K562 (cell line): Measurements from ENCODE around the gene SCAMP5. TPM values are rescaled to one million over a fixed set of nuclear protein-coding genes. Genes with fewer than 3 reads are reported as not detected.

Experiments used
- C11orf30 ChIP-seq: fragments of 450-650 bp; IDR thresholded peaks from 2 replicates; pipeline ENCODE4 v1.6.1; 2016; ENCODE audit warnings: low read depth, mild to moderate bottlenecking
- CBX1 ChIP-seq: sonication (generic); IDR thresholded peaks from 2 replicates; pipeline ENCODE4 v1.6.1; 2016; ENCODE audit warnings: antibody characterized with exemption, low read depth, mild to moderate bottlenecking
- DEAF1 ChIP-seq: fragments of 450-650 bp; formaldehyde crosslinking; IDR thresholded peaks from 2 replicates; pipeline ENCODE4 v1.4.0; 2020; ENCODE audit warnings: mild to moderate bottlenecking, moderate library complexity
- EGR1 ChIP-seq: fragments of 450-650 bp; conservative IDR thresholded peaks from 2 replicates; pipeline ENCODE4 v1.6.1; 2017; ENCODE audit warnings: mild to moderate bottlenecking
- HMBOX1 ChIP-seq: sonication (generic); IDR thresholded peaks from 2 replicates; pipeline ENCODE4 v1.6.1; 2016
- L3MBTL2 ChIP-seq: fragments of 450-650 bp; IDR thresholded peaks from 2 replicates; pipeline ENCODE4 v1.6.1; 2016; ENCODE audit warnings: mild to moderate bottlenecking, moderate library complexity
- MTA3 ChIP-seq: fragments of 450-650 bp; formaldehyde crosslinking; IDR thresholded peaks from 2 replicates; pipeline ENCODE4 v1.6.1; 2017; ENCODE audit warnings: mild to moderate bottlenecking, borderline replicate concordance
- NCOA2 ChIP-seq, 2 experiments: fragments of 450-650 bp; IDR thresholded peaks; 2 replicates each; pipeline ENCODE4 v1.6.1; 2018; ENCODE audit warnings: mild to moderate bottlenecking in 2 of 2, moderate library complexity in 1 of 2; ENCODE audit not compliant: partially characterized antibody in 2 of 2
- NFXL1 ChIP-seq: fragments of 450-650 bp; formaldehyde crosslinking; IDR thresholded peaks from 2 replicates; pipeline ENCODE4 v1.4.0; 2021; ENCODE audit warnings: mild to moderate bottlenecking
- OTX1 ChIP-seq: fragments of 450-650 bp; formaldehyde crosslinking; IDR thresholded peaks from 2 replicates; pipeline ENCODE4 v1.4.0; 2022; ENCODE audit warnings: mild to moderate bottlenecking
- RB1 ChIP-seq: fragments of 450-650 bp; IDR thresholded peaks from 2 replicates; pipeline ENCODE4 v1.6.1; 2017; ENCODE audit warnings: low read depth, mild to moderate bottlenecking
- SPI1 ChIP-seq: IDR thresholded peaks from 2 replicates; pipeline ENCODE4 v1.6.1; 2011; ENCODE audit warnings: low read depth, low read length, control low read depth, borderline replicate concordance
- ZBTB11 ChIP-seq, 3 experiments: fragments of 200-800 bp in 1 of 3; fragments of 250-450 bp in 1 of 3; fragments of 450-650 bp in 1 of 3; sonication (Bioruptor Pico) in 1 of 3; sonication (Bioruptor generic) in 1 of 3; formaldehyde crosslinking in 1 of 3; IDR thresholded peaks; 2 replicates each; pipeline versions ENCODE4 v1.6.1 to v1.8.0; 2016 to 2022; ENCODE audit warnings: mild to moderate bottlenecking in 2 of 3, missing genetic modification characterization in 2 of 3, missing compliant biosample characterization in 1 of 3, moderate library complexity in 1 of 3
- ZNF384 ChIP-seq: IDR thresholded peaks from 2 replicates; pipeline ENCODE4 v1.6.1; 2012; ENCODE audit warnings: low read depth, low read length, improper control_type of control experiment
- ZZZ3 ChIP-seq: fragments of 450-650 bp; IDR thresholded peaks from 2 replicates; pipeline ENCODE4 v1.6.1; 2016; ENCODE audit warnings: antibody characterized with exemption, mild to moderate bottlenecking, moderate library complexity
- polyA plus RNA-seq, 8 experiments: library from polyadenylated mRNA; depleted of rRNA in 4 of 8; stranded (reverse) in 5 of 8; unstranded in 3 of 8; fragments of >200 nt; fragmentation: Nextera tagmentation in 2 of 8; fragmentation: Illumina TruSeq in 1 of 8; extraction: Ambion mirVana in 2 of 8; extraction: Trizol in 1 of 8; gene quantifications; 2 replicates each; pipeline versions ENCODE4 v1.2.1 to v1.2.3, GENCODE V29; 2011 to 2014; ENCODE audit warnings: inconsistent platforms in 1 of 8, missing spikeins in 1 of 8
- total RNA-seq, 7 experiments: library from RNA; depleted of rRNA in 6 of 7; stranded (reverse); fragments of >200 nt in 6 of 7; fragmentation: Illumina TruSeq in 2 of 7; extraction: Trizol in 2 of 7; gene quantifications; 2 replicates each; pipeline versions ENCODE4 v1.2.1 to v1.2.3, GENCODE V29; 2011 to 2021; ENCODE audit warnings: low replicate concordance in 1 of 7
- TF ChIP-seq, protein P1 (sequence below): fragments of 150-350 bp; conservative IDR thresholded peaks from 2 replicates; pipeline ENCODE4 v1.6.1; 2014; ENCODE audit warnings: low read length
- TF ChIP-seq, protein P2 (sequence below): IDR thresholded peaks from 2 replicates; pipeline ENCODE4 v1.6.1; 2014; ENCODE audit warnings: antibody characterized with exemption

Gene SCAMP5
- total and polyA plus RNA-seq, 9 of the 15 experiments (the other 6 are each of a cell fraction or from before 2014, with no cell fraction given): 0.09 to 0.29 (median 0.19) TPM; not detected in 5

- TF ChIP-seq RB1 (peak; percentile 70; the same call in 1 of the 2 replicates), ZNF384 (no peak), NCOA2 (IDR thresholded peaks at IDR 0.05; ENCODE audit: partially characterized antibody in 2 of 2) (no peak), L3MBTL2 (peak; percentile 100), ZBTB11 (CRISPR knock-in tag; IDR thresholded peaks at IDR 0.05) (no peak), DEAF1 (CRISPR knock-in tag) (no peak), ZZZ3 (no peak), CBX1 (peak; percentile 83), C11orf30 (no peak), SPI1 (no peak), EGR1 (no peak), OTX1 (no peak), HMBOX1 (no peak), NFXL1 (CRISPR knock-in tag) (no peak), MTA3 (peak; percentile 64; the same call in 1 of the 2 replicates)
- TF ChIP-seq, protein P1, sequence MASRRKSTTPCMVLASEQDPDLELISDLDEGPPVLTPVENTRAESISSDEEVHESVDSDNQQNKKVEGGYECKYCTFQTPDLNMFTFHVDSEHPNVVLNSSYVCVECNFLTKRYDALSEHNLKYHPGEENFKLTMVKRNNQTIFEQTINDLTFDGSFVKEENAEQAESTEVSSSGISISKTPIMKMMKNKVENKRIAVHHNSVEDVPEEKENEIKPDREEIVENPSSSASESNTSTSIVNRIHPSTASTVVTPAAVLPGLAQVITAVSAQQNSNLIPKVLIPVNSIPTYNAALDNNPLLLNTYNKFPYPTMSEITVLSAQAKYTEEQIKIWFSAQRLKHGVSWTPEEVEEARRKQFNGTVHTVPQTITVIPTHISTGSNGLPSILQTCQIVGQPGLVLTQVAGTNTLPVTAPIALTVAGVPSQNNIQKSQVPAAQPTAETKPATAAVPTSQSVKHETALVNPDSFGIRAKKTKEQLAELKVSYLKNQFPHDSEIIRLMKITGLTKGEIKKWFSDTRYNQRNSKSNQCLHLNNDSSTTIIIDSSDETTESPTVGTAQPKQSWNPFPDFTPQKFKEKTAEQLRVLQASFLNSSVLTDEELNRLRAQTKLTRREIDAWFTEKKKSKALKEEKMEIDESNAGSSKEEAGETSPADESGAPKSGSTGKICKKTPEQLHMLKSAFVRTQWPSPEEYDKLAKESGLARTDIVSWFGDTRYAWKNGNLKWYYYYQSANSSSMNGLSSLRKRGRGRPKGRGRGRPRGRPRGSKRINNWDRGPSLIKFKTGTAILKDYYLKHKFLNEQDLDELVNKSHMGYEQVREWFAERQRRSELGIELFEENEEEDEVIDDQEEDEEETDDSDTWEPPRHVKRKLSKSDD: no peak
- TF ChIP-seq, protein P2, sequence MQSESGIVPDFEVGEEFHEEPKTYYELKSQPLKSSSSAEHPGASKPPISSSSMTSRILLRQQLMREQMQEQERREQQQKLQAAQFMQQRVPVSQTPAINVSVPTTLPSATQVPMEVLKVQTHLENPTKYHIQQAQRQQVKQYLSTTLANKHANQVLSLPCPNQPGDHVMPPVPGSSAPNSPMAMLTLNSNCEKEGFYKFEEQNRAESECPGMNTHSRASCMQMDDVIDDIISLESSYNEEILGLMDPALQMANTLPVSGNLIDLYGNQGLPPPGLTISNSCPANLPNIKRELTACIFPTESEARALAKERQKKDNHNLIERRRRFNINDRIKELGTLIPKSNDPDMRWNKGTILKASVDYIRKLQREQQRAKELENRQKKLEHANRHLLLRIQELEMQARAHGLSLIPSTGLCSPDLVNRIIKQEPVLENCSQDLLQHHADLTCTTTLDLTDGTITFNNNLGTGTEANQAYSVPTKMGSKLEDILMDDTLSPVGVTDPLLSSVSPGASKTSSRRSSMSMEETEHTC: peak; percentile 96
These were observed 39.3 kb upstream of the SCAMP5 start (continued) for GRCh38 chr15:74955796-74956647.
